ENCODE measurements around the gene SPRR2A. TPM values are rescaled to one million over a fixed set of nuclear protein-coding genes. Genes with fewer than 3 reads are reported as not detected.

Gene SPRR2A
- under 1 TPM in 2 of 4 donors, not detected in 2; 0.34 to 0.56 TPM for total RNA-seq
- polyA plus RNA-seq, result under 1 TPM in 1 of 3 donors, not detected in 2; 0.22 TPM
- long read RNA-seq, donor 1, result 0 reads
- long read RNA-seq, donor 2, result 0 reads

DNA sequence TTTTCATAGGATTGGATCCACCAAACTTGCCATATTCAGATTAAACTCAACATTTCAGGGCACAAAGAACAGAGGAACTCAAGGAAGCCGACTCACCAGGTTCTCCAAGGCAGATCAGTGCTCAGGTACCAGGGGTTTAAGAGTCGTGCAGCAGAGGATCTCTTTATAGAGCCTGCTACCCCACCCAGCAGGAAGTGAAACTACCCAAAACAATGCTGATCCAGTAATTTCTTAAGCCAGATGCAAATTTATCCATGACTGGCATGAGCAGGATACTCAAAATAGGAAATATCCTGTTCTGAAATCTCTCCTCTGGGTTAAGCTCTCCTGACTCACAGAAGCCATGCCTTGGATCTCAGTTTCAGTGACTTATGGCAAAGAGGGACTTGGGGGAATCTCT, at the start of gene SPRR2A:
Gene SPRR2A, minus strand, starts transcription at position 138 of the 400 bp plus-strand sequence. CDS start 777 bp downstream, outside the sequence.
- intact Hi-C loops (cut with DNase I), result no loop called here

DNA sequence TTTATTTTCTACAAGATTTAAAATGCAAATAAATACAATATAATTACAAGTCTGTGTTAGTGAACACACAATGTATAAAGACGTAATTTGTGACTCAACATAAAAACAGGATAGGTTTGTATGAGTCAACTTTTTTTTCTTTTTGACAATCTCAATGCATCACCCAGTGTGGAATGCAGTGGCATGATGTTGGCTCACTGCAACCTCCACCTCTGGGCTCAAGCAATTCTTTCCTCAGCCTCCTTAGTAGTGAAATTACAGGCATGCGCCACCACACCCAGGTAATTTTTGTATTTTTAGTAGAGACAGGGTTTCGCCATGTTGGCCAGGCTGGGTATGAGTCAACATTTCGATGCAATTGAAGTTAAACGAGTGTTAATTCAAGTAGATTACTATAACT, 42.9 kb upstream of the SPRR2A start:
- DNase-seq (no peak), ATAC-seq (no peak)
- intact Hi-C loops (cut with DNase I), result no loop called here
- no peaks in the 10 kb centered on the region for H3K9me3 ChIP-seq
- WGBS, 3 donors, result 89 to 93% (median 91%) methylated on average over 5 of the region's 5 CpGs
- TF ChIP-seq, protein P1, sequence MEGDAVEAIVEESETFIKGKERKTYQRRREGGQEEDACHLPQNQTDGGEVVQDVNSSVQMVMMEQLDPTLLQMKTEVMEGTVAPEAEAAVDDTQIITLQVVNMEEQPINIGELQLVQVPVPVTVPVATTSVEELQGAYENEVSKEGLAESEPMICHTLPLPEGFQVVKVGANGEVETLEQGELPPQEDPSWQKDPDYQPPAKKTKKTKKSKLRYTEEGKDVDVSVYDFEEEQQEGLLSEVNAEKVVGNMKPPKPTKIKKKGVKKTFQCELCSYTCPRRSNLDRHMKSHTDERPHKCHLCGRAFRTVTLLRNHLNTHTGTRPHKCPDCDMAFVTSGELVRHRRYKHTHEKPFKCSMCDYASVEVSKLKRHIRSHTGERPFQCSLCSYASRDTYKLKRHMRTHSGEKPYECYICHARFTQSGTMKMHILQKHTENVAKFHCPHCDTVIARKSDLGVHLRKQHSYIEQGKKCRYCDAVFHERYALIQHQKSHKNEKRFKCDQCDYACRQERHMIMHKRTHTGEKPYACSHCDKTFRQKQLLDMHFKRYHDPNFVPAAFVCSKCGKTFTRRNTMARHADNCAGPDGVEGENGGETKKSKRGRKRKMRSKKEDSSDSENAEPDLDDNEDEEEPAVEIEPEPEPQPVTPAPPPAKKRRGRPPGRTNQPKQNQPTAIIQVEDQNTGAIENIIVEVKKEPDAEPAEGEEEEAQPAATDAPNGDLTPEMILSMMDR (IDR thresholded peaks at IDR 0.05), result no peak
- H3K36me3 ChIP-seq (ENCODE audit: insufficient read depth in 1 of 2, low read depth in 1 of 2), result no peaks in the 10 kb centered on the region
- no peak overlapping the region for H3K27ac ChIP-seq
- no peak overlapping the region for H3K4me3 ChIP-seq
- H3K27me3 ChIP-seq (ENCODE audit: insufficient read depth in 3 of 3, low read length in 2 of 3), result no peaks in the 10 kb centered on the region
- H3K4me1 ChIP-seq, result no peaks in the 10 kb centered on the region

More for the DNA sequence above, at the start of gene SPRR2A:
- no peaks in the 10 kb centered on the region for H3K4me1 ChIP-seq
- no peak for ATAC-seq
- no peaks in the 10 kb centered on the region for H3K9me3 ChIP-seq
- WGBS, 3 donors, result 47 to 61% (median 56%) methylated on average over 2 of the region's 2 CpGs
- no peaks in the 10 kb centered on the region for H3K27me3 ChIP-seq (ENCODE audit: insufficient read depth in 3 of 3, low read length in 2 of 3)
- no peak within 1 kb of the TSS for H3K27ac ChIP-seq
- no peak within 1 kb of the TSS for H3K4me3 ChIP-seq
- no peak for DNase-seq
- TF ChIP-seq, protein P1 (IDR thresholded peaks at IDR 0.05), result no peak
- no peaks in the 10 kb centered on the region for H3K36me3 ChIP-seq (ENCODE audit: insufficient read depth in 1 of 2, low read depth in 1 of 2)

DNA sequence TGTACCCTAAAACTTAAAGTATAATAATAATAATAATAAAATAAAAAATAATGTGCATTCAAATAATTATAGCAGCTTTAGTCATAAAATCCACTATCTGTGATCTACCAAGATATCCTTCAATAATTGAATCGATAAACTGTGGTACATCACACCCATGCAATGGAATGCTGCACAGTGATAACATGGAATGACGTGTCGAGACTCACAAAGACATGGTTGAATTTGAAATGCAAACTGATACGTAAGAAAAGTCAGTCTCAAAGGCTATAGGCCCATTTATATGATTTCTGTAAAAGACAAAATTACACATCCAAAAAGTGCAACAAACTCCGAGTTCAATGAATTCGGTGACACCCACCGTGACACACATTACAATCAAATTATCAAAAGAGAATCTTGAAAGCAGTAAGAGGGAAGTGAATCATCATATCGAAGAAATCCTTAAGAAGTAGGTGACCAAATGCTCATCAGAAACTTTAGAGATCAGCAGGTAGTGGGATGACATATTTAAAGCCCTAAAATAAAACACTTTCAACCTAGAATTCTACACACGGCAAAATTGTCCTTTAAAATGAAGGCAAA, 42.2 kb upstream of the SPRR2A start:
- no peak for DNase-seq
- Histone ChIP-seq H3K4me3 (no peak overlapping the region), H3K9me3 (no peaks in the 10 kb centered on the region), H3K36me3 (ENCODE audit: insufficient read depth in 1 of 2, low read depth in 1 of 2) (no peaks in the 10 kb centered on the region), H3K27me3 (ENCODE audit: insufficient read depth in 3 of 3, low read length in 2 of 3) (no peaks in the 10 kb centered on the region), H3K4me1 (no peaks in the 10 kb centered on the region), H3K27ac (no peak overlapping the region)
- intact Hi-C loops (cut with DNase I), result no loop called here
- no peak for ATAC-seq
- 87 to 92% (median 87%) methylated on average over 9 of the region's 9 CpGs for WGBS, 3 donors
- TF ChIP-seq, protein P1 (IDR thresholded peaks at IDR 0.05), result no peak

DNA sequence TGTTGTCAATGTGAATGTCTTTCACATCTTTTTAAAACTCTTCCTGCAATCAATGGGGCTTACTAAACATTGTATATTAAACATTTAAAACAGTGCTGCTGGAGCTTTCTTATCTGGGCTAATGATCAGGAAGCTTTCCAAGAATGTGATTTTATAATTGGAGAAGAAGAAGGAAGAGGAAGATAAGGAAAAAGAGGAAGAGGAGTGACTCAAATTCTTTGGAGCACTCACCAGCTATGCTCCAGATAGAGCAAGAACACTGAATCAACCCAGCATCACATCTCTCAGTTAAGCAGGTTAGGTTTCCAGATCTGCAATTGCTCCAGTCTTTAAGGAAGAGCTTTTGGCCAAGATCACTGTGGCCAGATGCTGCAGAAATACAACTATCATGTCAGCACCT, 38.5 kb upstream of the SPRR2A start:
- Histone ChIP-seq H3K4me3 (no peak overlapping the region), H3K27ac (no peak overlapping the region), H3K9me3 (no peaks in the 10 kb centered on the region), H3K27me3 (ENCODE audit: insufficient read depth in 3 of 3, low read length in 2 of 3) (no peaks in the 10 kb centered on the region), H3K4me1 (no peaks in the 10 kb centered on the region), H3K36me3 (ENCODE audit: insufficient read depth in 1 of 2, low read depth in 1 of 2) (no peaks in the 10 kb centered on the region)
- TF ChIP-seq, protein P1 (IDR thresholded peaks at IDR 0.05), result no peak
- ATAC-seq (no peak), DNase-seq (no peak)
- intact Hi-C loops (cut with DNase I), result no loop called here

DNA sequence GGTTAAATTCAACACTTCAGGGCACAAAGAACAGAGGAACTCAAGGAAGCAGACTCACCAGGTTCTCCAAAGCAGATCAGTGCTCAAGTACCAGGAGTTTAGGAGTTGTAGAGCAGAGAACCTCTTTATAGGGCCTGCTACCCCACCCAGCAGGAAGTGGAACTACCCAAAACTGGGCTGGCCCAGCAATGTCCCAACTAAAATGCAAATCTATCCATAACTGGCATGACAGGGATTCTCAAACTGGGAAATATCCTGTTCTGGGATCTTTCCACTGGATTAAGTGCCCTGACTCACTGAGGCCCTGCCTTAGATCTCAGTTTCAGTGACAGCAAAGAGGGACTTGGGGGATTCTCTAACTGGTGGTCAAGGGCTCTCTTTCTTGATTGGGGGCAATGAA, 37.1 kb upstream of the SPRR2A start, which contains the start of gene SPRR2E:
Gene SPRR2E, minus strand, starts transcription at position 101 of the 400 bp plus-strand sequence. CDS start 775 bp downstream, outside the sequence.
- H3K27ac ChIP-seq, result no peak within 1 kb of the TSS
- TF ChIP-seq, protein P1 (IDR thresholded peaks at IDR 0.05), result no peak
- no peaks in the 10 kb centered on the region for H3K36me3 ChIP-seq (ENCODE audit: insufficient read depth in 1 of 2, low read depth in 1 of 2)
- H3K9me3 ChIP-seq, result no peaks in the 10 kb centered on the region
- H3K27me3 ChIP-seq (ENCODE audit: insufficient read depth in 3 of 3, low read length in 2 of 3), result no peaks in the 10 kb centered on the region
- H3K4me3 ChIP-seq, result no peak within 1 kb of the TSS
- intact Hi-C loops (cut with DNase I), result loop anchor here in 1 of 2 donors (1.0 kb wide), 1 partner anchor 23 kb away; the partner anchor contains the start of gene SPRR2B
- no peak for DNase-seq
- ATAC-seq, result no peak
- no peaks in the 10 kb centered on the region for H3K4me1 ChIP-seq
